Gastroesophageal sphincter (tissue), 3 donors: ENCODE results near the gene FRMD5.
"Not testable (repeated sequence)": the region's sequence is repeated elsewhere in the genome, so short reads cannot be mapped to it uniquely, and the experiment has no call there.

ENCODE experiments used
- CTCF ChIP-seq, 4 experiments: fragments of 200-600 bp in 2 of 4; fragments of 450-650 bp in 2 of 4; sonication (generic) in 1 of 4; IDR thresholded peaks; one replicate each; pipeline ENCODE4 v1.5.1; 2017 to 2019; ENCODE audit warnings: antibody characterized with exemption in 4 of 4, mild to moderate bottlenecking in 2 of 4, moderate library complexity in 2 of 4
- EP300 ChIP-seq: sonication (generic); formaldehyde crosslinking; IDR thresholded peaks from one replicate; pipeline ENCODE4 v1.6.1; 2017; ENCODE audit warnings: antibody characterized with exemption, mild to moderate bottlenecking
- POLR2AphosphoS5 ChIP-seq: sonication (generic); formaldehyde crosslinking; IDR thresholded peaks from one replicate; pipeline ENCODE4 v1.6.1; 2017; ENCODE audit warnings: antibody characterized with exemption

- not testable (repeated sequence) for TF ChIP-seq CTCF (IDR thresholded peaks at IDR 0.05); EP300; POLR2AphosphoS5
Measured at GRCh38 chr15:43832485-43832884, 362.6 kb downstream of the FRMD5 start.
